ENCODE data around the gene ECHDC3. TPM values are rescaled to one million over a fixed set of nuclear protein-coding genes. Genes with fewer than 3 reads are reported as not detected.
A peak's percentile ranks its signal among the peaks of the same experiment; 100 is the strongest.
"Not testable (repeated sequence)": the region's sequence is repeated elsewhere in the genome, so short reads cannot be mapped to it uniquely, and the experiment has no call there.

Gene ECHDC3
- total RNA-seq, 1 experiment from 2014 or later, result 2.6 TPM

GRCh38 chr10:11715815-11716494 is 26.2 kb upstream of the ECHDC3 start:
- peak; percentile 53 for DNase-seq (ENCODE audit: low spot score)

- DNase-seq (ENCODE audit: low spot score), result no peak
Observed at GRCh38 chr10:11716686-11717085, 25.5 kb upstream of the ECHDC3 start.

GRCh38 chr10:11719496-11720259 is 22.5 kb upstream of the ECHDC3 start:
- peak; percentile 37 for DNase-seq (ENCODE audit: low spot score)

- DNase-seq (ENCODE audit: low spot score), result no peak
Observed at GRCh38 chr10:11720260-11720741, 21.9 kb upstream of the ECHDC3 start.

GRCh38 chr10:11721806-11722205 is 20.4 kb upstream of the ECHDC3 start:
- no peak for DNase-seq (ENCODE audit: low spot score)

- no peak for DNase-seq (ENCODE audit: low spot score)
Observed at GRCh38 chr10:11723359-11723758, 18.8 kb upstream of the ECHDC3 start.

GRCh38 chr10:11724938-11725776 is 17.0 kb upstream of the ECHDC3 start:
- DNase-seq (ENCODE audit: low spot score), result peak; percentile 85

- DNase-seq (ENCODE audit: low spot score), result no peak
Observed at GRCh38 chr10:11725912-11726311, 16.3 kb upstream of the ECHDC3 start.

GRCh38 chr10:11727563-11727962 is 14.6 kb upstream of the ECHDC3 start:
- no peak for DNase-seq (ENCODE audit: low spot score)

- no peak for DNase-seq (ENCODE audit: low spot score)
Observed at GRCh38 chr10:11728353-11728752, 13.8 kb upstream of the ECHDC3 start.

- no peak for DNase-seq (ENCODE audit: low spot score)
Observed at GRCh38 chr10:11729790-11730315, 12.3 kb upstream of the ECHDC3 start.

GRCh38 chr10:11730779-11731178 is 11.4 kb upstream of the ECHDC3 start:
- DNase-seq (ENCODE audit: low spot score), result no peak

- DNase-seq (ENCODE audit: low spot score), result not testable (repeated sequence)
Observed at GRCh38 chr10:11736767-11737166, 5.4 kb upstream of the ECHDC3 start.

- peak; percentile 31 for DNase-seq (ENCODE audit: low spot score)
Observed at GRCh38 chr10:11737258-11738032, 4.7 kb upstream of the ECHDC3 start.

- DNase-seq (ENCODE audit: low spot score), result no peak
Observed at GRCh38 chr10:11740907-11741306, 1.3 kb upstream of the ECHDC3 start.

GRCh38 chr10:11741608-11742007 is 574 bp upstream of the ECHDC3 start:
- no peak for DNase-seq (ENCODE audit: low spot score)

- no peak for DNase-seq (ENCODE audit: low spot score)
Observed at GRCh38 chr10:11742779-11743298, 657 bp downstream of the ECHDC3 start.

- no peak for DNase-seq (ENCODE audit: low spot score)
Observed at GRCh38 chr10:11743461-11744338, 1.5 kb downstream of the ECHDC3 start.

GRCh38 chr10:11745045-11745444 is 2.9 kb downstream of the ECHDC3 start:
- no peak for DNase-seq (ENCODE audit: low spot score)

Measured in HT-29 (cell line).